ENCODE data around the gene PHF11.
A peak's percentile ranks its signal among the peaks of the same experiment; 100 is the strongest.

PHF11 gene

GRCh38 chr13:49499889-49500660 lies 4.3 kb downstream of the PHF11 start:
- no peak for DNase-seq

GRCh38 chr13:49502954-49503353 lies 7.2 kb downstream of the PHF11 start:
- DNase-seq = no peak

GRCh38 chr13:49503951-49504350 lies 8.2 kb downstream of the PHF11 start:
- DNase-seq = no peak

- no peak for DNase-seq
Observed at GRCh38 chr13:49512578-49512977, 16.8 kb downstream of the PHF11 start.

- DNase-seq = no peak
Observed at GRCh38 chr13:49516467-49516866, 20.7 kb downstream of the PHF11 start.

- DNase-seq = peak in 1 of 2 donors; percentile 15
Observed at GRCh38 chr13:49517461-49517860, 21.7 kb downstream of the PHF11 start.

GRCh38 chr13:49521224-49521623 lies 25.5 kb downstream of the PHF11 start:
- DNase-seq = no peak

- no peak for DNase-seq
Observed at GRCh38 chr13:49524740-49525501, 29.2 kb downstream of the PHF11 start.

- DNase-seq = peak in 1 of 2 donors; percentile 27
Observed at GRCh38 chr13:49527123-49527522, 31.4 kb downstream of the PHF11 start.

GRCh38 chr13:49528161-49528560 lies 32.4 kb downstream of the PHF11 start:
- no peak for DNase-seq

- no peak for DNase-seq
Observed at GRCh38 chr13:49530457-49530856, 34.7 kb downstream of the PHF11 start.

- no peak for DNase-seq
Observed at GRCh38 chr13:49532593-49532992, 36.8 kb downstream of the PHF11 start.

- DNase-seq = no peak
Observed at GRCh38 chr13:49533011-49533410, 37.3 kb downstream of the PHF11 start.

- DNase-seq = no peak
Observed at GRCh38 chr13:49533591-49534269, 38.0 kb downstream of the PHF11 start.

GRCh38 chr13:49536144-49536873 lies 40.6 kb downstream of the PHF11 start:
- no peak for DNase-seq

GRCh38 chr13:49538404-49538803 lies 42.7 kb downstream of the PHF11 start:
- DNase-seq = no peak

GRCh38 chr13:49539313-49539712 lies 43.6 kb downstream of the PHF11 start:
- no peak for DNase-seq

GRCh38 chr13:49539746-49540145 lies 44.0 kb downstream of the PHF11 start:
- DNase-seq = no peak

GRCh38 chr13:49540552-49540951 lies 44.8 kb downstream of the PHF11 start:
- DNase-seq = no peak

GRCh38 chr13:49543656-49544055 lies 47.9 kb downstream of the PHF11 start:
- DNase-seq = no peak

GRCh38 chr13:49545661-49546060 lies 49.9 kb downstream of the PHF11 start:
- no peak for DNase-seq

GRCh38 chr13:49546561-49546960 lies 50.8 kb downstream of the PHF11 start:
- no peak for DNase-seq

GRCh38 chr13:49549289-49549688 lies 53.5 kb downstream of the PHF11 start:
- no peak for DNase-seq
